Ascending aorta (tissue), 2 donors: ENCODE data around the gene HOXA13. TPM values are rescaled to one million over a fixed set of nuclear protein-coding genes. Genes with fewer than 3 reads are reported as not detected.
A peak's percentile ranks its signal among the peaks of the same experiment; 100 is the strongest.

Source experiments
- DNase-seq, 2 donors: peaks; one replicate each; pipeline ENCODE4 v3.0.0-alpha.2; 2019; ENCODE audit warnings: low spot score in 2 of 2
- H3K27ac ChIP-seq, 2 donors: fragments of 200-600 bp; sonication (generic); one replicate each; pipeline ENCODE4 v1.5.1; 2016 to 2017; ENCODE audit warnings: mild to moderate bottlenecking in 1 of 2
- H3K27me3 ChIP-seq: fragments of 200-600 bp; sonication (generic); one replicate; pipeline ENCODE4 v1.5.1; 2017
- H3K36me3 ChIP-seq, 2 donors: fragments of 200-600 bp; sonication (generic); one replicate each; pipeline ENCODE4 v1.5.1; 2016
- H3K4me1 ChIP-seq, 2 donors: fragments of 200-600 bp; sonication (generic); one replicate each; pipeline ENCODE4 v1.5.1; 2016 to 2017; ENCODE audit warnings: mild to moderate bottlenecking in 1 of 2
- H3K4me3 ChIP-seq, 2 donors: fragments of 200-600 bp; sonication (generic); one replicate each; pipeline ENCODE4 v1.5.1; 2016 to 2017; ENCODE audit warnings: mild to moderate bottlenecking in 1 of 2
- H3K9me3 ChIP-seq, 2 donors: fragments of 200-600 bp; sonication (generic); one replicate each; pipeline ENCODE4 v1.5.1; 2016
- intact Hi-C: fragments of 100-400 bp; cut with DNase I; formaldehyde crosslinking; loops from one replicate; pipeline ENCODE4 v1.15.1; 2023
- total RNA-seq: library from RNA; depleted of rRNA; stranded (reverse); fragments of >200 nt; gene quantifications from one replicate; pipeline ENCODE4 v1.1.0, GENCODE V29; 2016
- TF ChIP-seq, protein P1 (sequence below), 3 experiments: fragments of 200-600 bp in 2 of 3; fragments of 450-650 bp in 1 of 3; sonication (generic) in 2 of 3; IDR thresholded peaks; one replicate each; pipeline ENCODE4 v1.5.1; 2016 to 2019; ENCODE audit warnings: antibody characterized with exemption in 3 of 3, mild to moderate bottlenecking in 1 of 3, moderate library complexity in 1 of 3

Gene HOXA13
- total RNA-seq, 1 donor from 2014 or later: not detected

DNA sequence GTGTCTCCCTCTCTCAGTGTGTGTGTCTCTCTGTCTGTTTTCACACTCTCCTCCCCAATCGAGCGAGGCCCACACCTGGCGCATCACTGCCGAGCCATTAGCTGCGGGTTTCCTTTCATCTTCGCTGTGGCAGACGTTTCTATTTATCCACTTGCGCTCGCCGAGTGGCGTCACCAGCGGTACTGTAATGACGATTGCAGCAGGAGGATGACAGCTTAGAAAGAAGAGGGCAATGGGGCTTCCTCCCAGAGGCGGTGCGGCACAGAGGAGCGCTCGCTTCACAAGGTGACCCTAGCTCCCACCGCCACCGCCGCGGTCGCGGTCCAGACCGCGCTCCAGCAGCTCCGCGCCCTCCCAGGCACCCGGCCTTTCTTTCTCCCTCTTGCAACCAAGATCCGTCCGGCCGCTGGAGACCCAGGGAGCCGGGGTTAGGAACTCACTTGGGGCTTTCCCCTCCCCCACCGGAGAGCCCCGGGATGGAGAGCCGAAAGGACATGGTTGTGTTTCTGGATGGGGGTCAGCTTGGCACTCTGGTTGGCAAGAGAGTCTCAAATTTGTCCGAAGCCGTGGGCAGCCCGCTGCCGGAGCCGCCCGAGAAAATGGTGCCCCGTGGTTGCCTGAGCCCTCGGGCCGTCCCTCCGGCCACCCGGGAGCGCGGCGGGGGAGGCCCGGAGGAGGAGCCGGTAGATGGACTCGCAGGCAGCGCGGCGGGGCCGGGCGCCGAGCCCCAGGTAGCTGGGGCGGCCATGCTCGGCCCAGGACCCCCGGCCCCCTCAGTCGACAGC, 42.9 kb upstream of the HOXA13 start, which contains the start of gene EVX1:
EVX1 (plus strand) TSS at position 248 of the 785 bp plus-strand sequence; CDS start at position 477, 229 bp downstream.
- H3K36me3 ChIP-seq: no peaks in the 10 kb centered on the region
- H3K4me3 ChIP-seq: peak within 1 kb of the TSS; percentile 44 to 49
- no peak within 1 kb of the TSS for H3K27ac ChIP-seq
- DNase-seq: no peak
- H3K9me3 ChIP-seq: no peaks in the 10 kb centered on the region
- TF ChIP-seq, protein P1, sequence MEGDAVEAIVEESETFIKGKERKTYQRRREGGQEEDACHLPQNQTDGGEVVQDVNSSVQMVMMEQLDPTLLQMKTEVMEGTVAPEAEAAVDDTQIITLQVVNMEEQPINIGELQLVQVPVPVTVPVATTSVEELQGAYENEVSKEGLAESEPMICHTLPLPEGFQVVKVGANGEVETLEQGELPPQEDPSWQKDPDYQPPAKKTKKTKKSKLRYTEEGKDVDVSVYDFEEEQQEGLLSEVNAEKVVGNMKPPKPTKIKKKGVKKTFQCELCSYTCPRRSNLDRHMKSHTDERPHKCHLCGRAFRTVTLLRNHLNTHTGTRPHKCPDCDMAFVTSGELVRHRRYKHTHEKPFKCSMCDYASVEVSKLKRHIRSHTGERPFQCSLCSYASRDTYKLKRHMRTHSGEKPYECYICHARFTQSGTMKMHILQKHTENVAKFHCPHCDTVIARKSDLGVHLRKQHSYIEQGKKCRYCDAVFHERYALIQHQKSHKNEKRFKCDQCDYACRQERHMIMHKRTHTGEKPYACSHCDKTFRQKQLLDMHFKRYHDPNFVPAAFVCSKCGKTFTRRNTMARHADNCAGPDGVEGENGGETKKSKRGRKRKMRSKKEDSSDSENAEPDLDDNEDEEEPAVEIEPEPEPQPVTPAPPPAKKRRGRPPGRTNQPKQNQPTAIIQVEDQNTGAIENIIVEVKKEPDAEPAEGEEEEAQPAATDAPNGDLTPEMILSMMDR (IDR thresholded peaks at IDR 0.05): no peak
- intact Hi-C loops: no loop called here
- peaks cover 6 to 21% of the 10 kb centered on the region in 2 donors for H3K4me1 ChIP-seq
- peaks cover 46% of the 10 kb centered on the region for H3K27me3 ChIP-seq

DNA sequence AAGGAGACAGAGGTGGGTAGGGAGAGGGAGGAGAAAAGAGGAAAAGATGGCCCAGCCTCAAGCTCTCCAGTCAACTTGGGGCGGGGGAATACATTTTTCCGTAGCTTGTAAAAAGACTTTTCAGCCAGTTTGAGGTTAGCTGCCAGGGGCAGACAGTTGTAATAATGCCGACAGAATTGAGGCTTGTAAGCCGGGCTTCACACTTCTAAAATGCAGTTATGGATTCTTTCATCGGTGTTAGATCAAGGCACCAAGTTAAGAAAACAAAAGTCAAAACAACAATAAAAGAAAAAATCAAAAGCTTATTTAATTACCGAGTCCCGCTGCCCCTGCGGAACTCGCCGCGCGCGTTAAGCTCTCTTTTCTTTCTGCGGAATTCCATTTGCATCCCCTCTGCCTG, 42.3 kb upstream of the HOXA13 start:
- Histone ChIP-seq H3K27me3 (peaks cover 43% of the 10 kb centered on the region), H3K4me3 (peak overlapping the region in 1 of 2 donors; percentile 44), H3K27ac (no peak overlapping the region), H3K9me3 (no peaks in the 10 kb centered on the region), H3K36me3 (no peaks in the 10 kb centered on the region), H3K4me1 (peaks cover 6 to 21% of the 10 kb centered on the region in 2 donors)
- TF ChIP-seq, protein P1 (IDR thresholded peaks at IDR 0.05): no peak
- DNase-seq: no peak
- intact Hi-C loops: no loop called here

DNA sequence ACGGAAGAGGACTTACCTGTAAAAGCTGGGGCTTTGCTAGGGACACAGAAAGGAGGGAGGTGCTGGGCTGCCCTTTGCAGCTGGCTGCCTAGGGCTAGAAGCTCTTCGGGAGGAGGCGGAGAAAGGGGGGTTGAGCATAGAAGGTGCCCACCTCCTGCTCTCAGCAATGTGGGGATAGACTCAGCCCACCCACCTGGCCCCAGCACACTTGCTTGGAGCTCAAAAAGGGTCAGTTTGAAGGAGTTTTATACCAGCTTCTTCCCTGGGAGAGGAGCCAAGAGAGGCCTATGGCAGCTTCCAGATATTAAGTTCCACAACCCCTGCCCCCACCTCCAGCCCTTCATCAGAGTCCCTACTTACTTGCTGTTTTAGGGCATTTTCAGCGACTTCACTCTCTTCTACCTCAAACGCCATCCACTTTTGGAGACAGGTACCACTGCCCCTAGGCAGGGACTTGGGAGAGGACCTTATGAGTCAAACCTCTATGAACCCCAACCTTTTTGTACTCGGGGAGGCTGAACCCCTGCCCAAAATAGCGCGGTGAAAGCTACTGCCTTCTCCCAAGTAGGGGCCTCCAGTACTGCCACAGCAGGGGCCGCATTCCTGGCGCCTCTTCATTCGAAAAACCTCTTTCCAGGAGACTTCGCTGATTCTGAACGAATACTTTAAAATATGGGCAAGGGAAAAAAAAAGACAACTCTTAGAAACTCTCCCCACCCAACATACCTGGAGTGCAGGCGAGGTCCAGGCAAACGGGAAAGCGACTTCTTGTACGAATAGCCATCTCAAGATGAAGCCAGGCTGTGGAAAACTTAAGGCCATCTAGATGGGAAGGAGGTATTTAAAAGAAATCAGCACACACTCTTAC, 41.5 kb upstream of the HOXA13 start:
- H3K4me3 ChIP-seq: no peak overlapping the region
- H3K27ac ChIP-seq: no peak overlapping the region
- TF ChIP-seq, protein P1 (IDR thresholded peaks at IDR 0.05): no peak
- intact Hi-C loops: no loop called here
- peaks cover 6 to 21% of the 10 kb centered on the region in 2 donors for H3K4me1 ChIP-seq
- H3K36me3 ChIP-seq: no peaks in the 10 kb centered on the region
- H3K9me3 ChIP-seq: no peaks in the 10 kb centered on the region
- peaks cover 35% of the 10 kb centered on the region for H3K27me3 ChIP-seq
- DNase-seq: no peak

DNA sequence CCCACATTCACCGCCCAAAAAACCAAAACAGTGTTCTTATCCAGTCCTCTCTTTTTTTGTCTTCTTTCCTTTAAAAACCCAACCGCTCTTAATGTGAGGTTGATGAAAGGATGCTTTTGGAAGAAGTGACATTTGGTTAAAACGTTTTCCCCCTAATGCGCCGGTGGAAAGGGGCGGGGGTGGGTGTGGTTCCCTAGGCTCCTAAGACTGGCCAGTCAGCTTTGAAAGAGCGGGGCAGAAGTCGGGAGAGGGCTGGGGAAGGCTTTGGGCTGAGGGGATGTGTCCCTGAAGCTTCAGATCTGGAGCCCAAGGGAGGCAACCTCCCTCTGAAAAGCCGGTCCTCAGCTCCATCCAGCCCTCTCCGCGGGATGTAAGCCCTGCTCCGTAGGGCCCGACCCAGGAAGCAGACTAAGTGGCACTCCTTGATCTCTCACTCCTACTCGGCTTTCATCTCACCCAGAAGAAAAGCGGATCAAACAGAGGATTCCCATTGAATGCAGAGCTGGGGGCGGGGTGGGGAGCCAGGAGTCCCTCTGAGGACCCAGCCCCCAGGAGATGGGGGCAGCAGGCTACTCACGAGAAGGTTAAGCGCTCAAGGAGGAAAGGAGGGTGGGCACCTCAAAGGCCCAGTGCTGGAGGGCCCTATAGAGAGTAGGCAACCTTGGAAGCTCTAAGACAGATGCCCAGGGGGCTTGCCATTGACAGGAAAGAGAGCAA, 40.3 kb upstream of the HOXA13 start:
- H3K9me3 ChIP-seq: no peaks in the 10 kb centered on the region
- H3K4me3 ChIP-seq: no peak overlapping the region
- TF ChIP-seq, protein P1 (IDR thresholded peaks at IDR 0.05): no peak
- H3K27me3 ChIP-seq: peaks cover 35% of the 10 kb centered on the region
- peaks cover 3 to 16% of the 10 kb centered on the region in 2 donors for H3K4me1 ChIP-seq
- H3K27ac ChIP-seq: no peak overlapping the region
- no peak for DNase-seq
- intact Hi-C loops: no loop called here
- no peaks in the 10 kb centered on the region for H3K36me3 ChIP-seq

DNA sequence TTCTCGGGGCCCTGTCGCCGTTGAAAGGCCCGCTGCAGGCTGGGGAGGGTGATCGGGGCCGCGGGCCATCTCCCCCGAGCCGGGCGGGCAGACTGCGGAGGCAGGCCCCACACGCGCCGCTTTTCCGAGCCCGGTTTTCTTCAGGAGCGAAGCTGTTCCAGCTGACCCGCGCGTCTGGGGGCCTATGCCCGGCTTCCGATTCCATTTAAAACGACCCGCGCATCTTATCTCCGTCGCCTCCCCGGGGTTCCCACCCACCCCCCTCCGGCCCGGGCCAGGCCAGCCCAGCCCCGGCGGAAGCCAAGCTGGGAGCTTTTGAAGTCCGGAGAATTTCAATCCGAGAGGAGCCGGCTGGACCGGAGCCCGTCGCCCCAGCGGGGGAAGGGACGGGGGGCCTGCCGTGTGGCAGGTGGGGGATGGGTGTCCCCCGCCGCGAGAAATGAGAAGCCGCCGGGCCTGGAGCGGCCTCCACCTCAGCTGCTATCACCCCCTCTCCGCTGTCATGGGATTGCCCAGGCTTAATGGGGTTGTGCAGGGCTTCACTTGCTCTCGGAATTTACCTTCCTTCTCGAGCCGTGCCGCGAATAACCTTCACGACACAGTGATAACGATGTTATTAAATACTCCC, 39.6 kb upstream of the HOXA13 start:
- Histone ChIP-seq H3K27ac (no peak overlapping the region), H3K9me3 (no peaks in the 10 kb centered on the region), H3K27me3 (peaks cover 29% of the 10 kb centered on the region), H3K36me3 (no peaks in the 10 kb centered on the region), H3K4me3 (peak overlapping the region in 1 of 2 donors; percentile 26), H3K4me1 (peaks cover 3 to 16% of the 10 kb centered on the region in 2 donors)
- DNase-seq: no peak
- TF ChIP-seq, protein P1 (IDR thresholded peaks at IDR 0.05): no peak
- intact Hi-C loops: no loop called here
